Hepatocyte (in vitro differentiated cells): ENCODE measurements around the gene DUOX1.

ENCODE experiments used
- CTCF ChIP-seq: fragments of 200-600 bp; sonication (generic); IDR thresholded peaks from 2 replicates; pipeline ENCODE4 v1.5.1; 2016; ENCODE audit warnings: antibody characterized with exemption, mild to moderate bottlenecking; ENCODE audit not compliant: poor library complexity
- EZH2 ChIP-seq: fragments of 200-600 bp; sonication (generic); IDR thresholded peaks from 2 replicates; pipeline ENCODE4 v1.6.1; 2016; ENCODE audit warnings: antibody characterized with exemption, mild to moderate bottlenecking, borderline replicate concordance
- EZH2phosphoT487 ChIP-seq: fragments of 200-600 bp; sonication (generic); IDR thresholded peaks from one replicate; pipeline ENCODE4 v1.6.1; 2018; ENCODE audit warnings: antibody characterized with exemption, mild to moderate bottlenecking, low read depth, moderate library complexity; ENCODE audit not compliant: unreplicated experiment, severe bottlenecking

GRCh38 chr15:45181491-45182285 lies 51.9 kb downstream of the DUOX1 start:
- no peak for TF ChIP-seq EZH2
- TF ChIP-seq CTCF: no peak
- no peak for TF ChIP-seq EZH2phosphoT487
